Pancreas (tissue), 10 donors: ENCODE results near the gene OR2V1. TPM values are rescaled to one million over a fixed set of nuclear protein-coding genes. Genes with fewer than 3 reads are reported as not detected.
A peak's percentile ranks its signal among the peaks of the same experiment; 100 is the strongest.
"Not testable (repeated sequence)": the region's sequence is repeated elsewhere in the genome, so short reads cannot be mapped to it uniquely, and the experiment has no call there.

ENCODE experiments used
- ATAC-seq, 4 donors: fragments of 200-7000 bp; cut with Tn5 transposase; one replicate each; pipeline versions ENCODE4 v1.8.0 to v1.9.1; 2020; ENCODE audit warnings: mild to moderate bottlenecking in 4 of 4, moderate library complexity in 4 of 4
- DNase-seq, 6 donors: peaks; one replicate each; pipeline ENCODE4 v3.0.0-alpha.2; 2020
- FAIRE-seq: peaks from 2 replicates; lab custom pipeline; 2012; peaks lifted over from hg19 to GRCh38; lab: Jason Lieb, UNC
- H3K27ac ChIP-seq, 4 donors: fragments of 200-600 bp; sonication (generic); 1 replicate in 3 of 4; 2 replicates in 1 of 4; pipeline versions ENCODE4 v1.5.0 to v1.8.0; 2020
- H3K27me3 ChIP-seq, 4 donors: fragments of 200-600 bp; one replicate each; pipeline ENCODE4 v1.8.0; 2021
- H3K36me3 ChIP-seq, 3 donors: fragments of 200-600 bp; sonication (generic) in 1 of 3; one replicate each; pipeline versions ENCODE4 v1.5.0 to v1.8.0; 2020 to 2021
- H3K4me1 ChIP-seq, 3 donors: fragments of 200-600 bp; one replicate each; pipeline ENCODE4 v1.8.0; 2021
- H3K4me3 ChIP-seq, 4 donors: fragments of 200-600 bp; sonication (generic) in 2 of 4; one replicate each; pipeline versions ENCODE4 v1.5.0 to v1.8.0; 2020 to 2021
- H3K9me3 ChIP-seq, 4 donors: fragments of 200-600 bp; one replicate each; pipeline ENCODE4 v1.8.0; 2021
- CTCF ChIP-seq, 4 donors: fragments of 200-600 bp; sonication (generic) in 3 of 4; IDR thresholded peaks; one replicate each; pipeline versions ENCODE4 v1.5.0 to v1.8.0; 2021; ENCODE audit warnings: antibody characterized with exemption in 4 of 4
- WGBS, 2 donors: extraction: QIAGEN DNeasy Blood & Tissue Kit; methylation state at CpG; one replicate each; pipeline ENCODE4 v1.1.7; 2013; 5-methylcytosine and 5-hydroxymethylcytosine counted together
- intact Hi-C, 3 donors: fragments of 100-400 bp; cut with DNase I; formaldehyde crosslinking; loops; one replicate each; pipeline versions ENCODE4 v1.11.1 to v1.14.2; 2022
- polyA plus RNA-seq, 2 donors: library from polyadenylated mRNA; stranded (reverse); fragments of 200-250 nt; gene quantifications; one replicate each; pipeline ENCODE4 v1.2.3, GENCODE V29; 2013
- total RNA-seq, 6 donors: library from RNA; stranded (reverse); fragmentation: NEBNext Ultra II Directional in 4 of 6; extraction: Animal tissue kit (Norgen Biotek cat#: 25700) in 4 of 6; gene quantifications; one replicate each; pipeline versions ENCODE4 v1.2.1 to v1.2.4, GENCODE V29; 2021 to 2023
- donor health status: healthy with polysubstance abuse.
- donor health status: DM: no; HTN: no; CAD: no; lungs with moderate emphysema.
- donor health status: DM: no; HTN: no; CAD: no.
- donor health status: control.
- donor health status: control.
- donor health status: Bipolar disorder and iron deficiency.
- donor health status: DM: yes; HTN: yes; CAD: no.
- donor health status: DM: no; HTN: no; CAD: no.
- donor health status: DM: no; HTN: no; CAD: no.
- donor health status: DM: yes; HTN: yes; CAD: no.

OR2V1 gene
- total and polyA plus RNA-seq, 8 donors, result not detected

- 68 to 74% methylated on average over 4 of the region's 4 CpGs for WGBS, 2 donors
- H3K27me3 ChIP-seq, result peaks cover 0 to 12% (median 4%) of the 10 kb centered on the region in 4 donors
- no peak for DNase-seq
- no peak for FAIRE-seq
- no peak overlapping the region for H3K4me3 ChIP-seq
- no peak for ATAC-seq
- H3K4me1 ChIP-seq, result no peaks in the 10 kb centered on the region
- no peaks in the 10 kb centered on the region for H3K36me3 ChIP-seq
- H3K9me3 ChIP-seq, result no peaks in the 10 kb centered on the region
- H3K27ac ChIP-seq, result no peak overlapping the region
- TF ChIP-seq CTCF (IDR thresholded peaks at IDR 0.05), result no peak
- intact Hi-C loops, result no loop called here
Measured at GRCh38 chr5:181161534-181162175, 30.7 kb upstream of the OR2V1 start.

GRCh38 chr5:181160755-181161533 lies 30.0 kb upstream of the OR2V1 start:
- FAIRE-seq, result not testable (repeated sequence)

GRCh38 chr5:181160152-181160754 lies 29.3 kb upstream of the OR2V1 start:
- ATAC-seq (peak in 3 of 4 donors; percentile 16 to 35 (median 29)), DNase-seq (no peak), FAIRE-seq (no peak)
- no peak overlapping the region for H3K4me3 ChIP-seq
- H3K27me3 ChIP-seq, result peaks cover 0 to 4% (median 0%) of the 10 kb centered on the region in 4 donors
- H3K36me3 ChIP-seq, result no peaks in the 10 kb centered on the region
- TF ChIP-seq CTCF (IDR thresholded peaks at IDR 0.05), result no peak
- H3K4me1 ChIP-seq, result no peaks in the 10 kb centered on the region
- intact Hi-C loops, result no loop called here
- 58 to 59% methylated on average over 18 to 21 of the region's 21 CpGs for WGBS, 2 donors
- no peaks in the 10 kb centered on the region for H3K9me3 ChIP-seq
- H3K27ac ChIP-seq, result no peak overlapping the region

More at GRCh38 chr5:181160755-181161533, 30.0 kb upstream of the OR2V1 start:
- DNase-seq, H3K36me3 ChIP-seq, H3K9me3 ChIP-seq, H3K4me1 ChIP-seq, intact Hi-C loops, H3K4me3 ChIP-seq, H3K27me3 ChIP-seq, ATAC-seq, H3K27ac ChIP-seq: not testable (repeated sequence)
- WGBS, 2 donors, result 11 to 12% methylated on average over 18 to 30 of the region's 48 CpGs

GRCh38 chr5:181159286-181160151 lies 28.6 kb upstream of the OR2V1 start:
- no peak overlapping the region for H3K27ac ChIP-seq
- H3K4me1 ChIP-seq, result no peaks in the 10 kb centered on the region
- no peak overlapping the region for H3K4me3 ChIP-seq
- peak; percentile 93 to 99 (median 97) for ATAC-seq
- peak; percentile 66 to 99 (median 88) for DNase-seq
- H3K27me3 ChIP-seq, result peaks cover 0 to 3% (median 0%) of the 10 kb centered on the region in 4 donors
- WGBS, 2 donors, result 45 to 46% methylated on average over 19 to 20 of the region's 20 CpGs
- no peaks in the 10 kb centered on the region for H3K9me3 ChIP-seq
- TF ChIP-seq CTCF (IDR thresholded peaks at IDR 0.05), result peak; percentile 75 to 86 (median 79)
- no peaks in the 10 kb centered on the region for H3K36me3 ChIP-seq
- FAIRE-seq, result no peak
- intact Hi-C loops, result loop anchor here in 1 of 3 donors (10.0 kb wide), 2 partner anchors 295 to 375 kb away; partner anchors contain the start of gene ZFP62
